Measurements from ENCODE around the gene ARHGAP26. TPM values are rescaled to one million over a fixed set of nuclear protein-coding genes. Genes with fewer than 3 reads are reported as not detected.

ARHGAP26 gene
- total RNA-seq, 1 donor from 2014 or later, result 17.1 TPM

GRCh38 chr5:142826741-142827492, 56.7 kb downstream of the ARHGAP26 start:
- H3K4me3 ChIP-seq (ENCODE audit: low read depth, low read length), result no peak overlapping the region
- TF ChIP-seq CTCF (IDR thresholded peaks at IDR 0.05; ENCODE audit: insufficient read depth, low read length, severe bottlenecking), result no peak
- no peaks in the 10 kb centered on the region for H3K27me3 ChIP-seq (ENCODE audit: control insufficient read depth, insufficient read depth, low read length)
- FAIRE-seq (no peak), DNase-seq (ENCODE audit: low read depth) (peak; percentile 75)
- H3K36me3 ChIP-seq (ENCODE audit: control insufficient read depth, insufficient read depth, low read length), result no peaks in the 10 kb centered on the region

- peak; percentile 68 for DNase-seq (ENCODE audit: low read depth)
- FAIRE-seq, result no peak
- no peaks in the 10 kb centered on the region for H3K27me3 ChIP-seq (ENCODE audit: control insufficient read depth, insufficient read depth, low read length)
- H3K36me3 ChIP-seq (ENCODE audit: control insufficient read depth, insufficient read depth, low read length), result no peaks in the 10 kb centered on the region
- TF ChIP-seq CTCF (IDR thresholded peaks at IDR 0.05; ENCODE audit: insufficient read depth, low read length, severe bottlenecking), result no peak
- no peak overlapping the region for H3K4me3 ChIP-seq (ENCODE audit: low read depth, low read length)
Measured at GRCh38 chr5:142827934-142828576, 57.9 kb downstream of the ARHGAP26 start.

GRCh38 chr5:142828797-142829535, 58.8 kb downstream of the ARHGAP26 start:
- H3K4me3 ChIP-seq (ENCODE audit: low read depth, low read length), result no peak overlapping the region
- no peaks in the 10 kb centered on the region for H3K36me3 ChIP-seq (ENCODE audit: control insufficient read depth, insufficient read depth, low read length)
- FAIRE-seq (no peak), DNase-seq (ENCODE audit: low read depth) (no peak)
- H3K27me3 ChIP-seq (ENCODE audit: control insufficient read depth, insufficient read depth, low read length), result no peaks in the 10 kb centered on the region
- TF ChIP-seq CTCF (IDR thresholded peaks at IDR 0.05; ENCODE audit: insufficient read depth, low read length, severe bottlenecking), result no peak

GRCh38 chr5:142829801-142830220, 59.6 kb downstream of the ARHGAP26 start:
- no peaks in the 10 kb centered on the region for H3K36me3 ChIP-seq (ENCODE audit: control insufficient read depth, insufficient read depth, low read length)
- H3K27me3 ChIP-seq (ENCODE audit: control insufficient read depth, insufficient read depth, low read length), result no peaks in the 10 kb centered on the region
- TF ChIP-seq CTCF (IDR thresholded peaks at IDR 0.05; ENCODE audit: insufficient read depth, low read length, severe bottlenecking), result no peak
- DNase-seq (ENCODE audit: low read depth) (peak; percentile 30), FAIRE-seq (no peak)
- no peak overlapping the region for H3K4me3 ChIP-seq (ENCODE audit: low read depth, low read length)

- Histone ChIP-seq H3K27me3 (ENCODE audit: control insufficient read depth, insufficient read depth, low read length) (no peaks in the 10 kb centered on the region), H3K4me3 (ENCODE audit: low read depth, low read length) (no peak overlapping the region), H3K36me3 (ENCODE audit: control insufficient read depth, insufficient read depth, low read length) (no peaks in the 10 kb centered on the region)
- TF ChIP-seq CTCF (IDR thresholded peaks at IDR 0.05; ENCODE audit: insufficient read depth, low read length, severe bottlenecking), result no peak
- FAIRE-seq (no peak), DNase-seq (ENCODE audit: low read depth) (peak; percentile 50)
Measured at GRCh38 chr5:142830241-142831008, 60.2 kb downstream of the ARHGAP26 start.

All from bronchial epithelial cell (primary cell).